Loucy (cell line): Measurements from ENCODE around the gene TMEM53.

ENCODE experiments used
- H2AFZ ChIP-seq: fragments of 200-600 bp; sonication (generic); 2 replicates; pipeline ENCODE4 v1.6.0; 2016; ENCODE audit warnings: antibody characterized with exemption, mild to moderate bottlenecking, low read length, moderate library complexity
- H3F3A ChIP-seq: fragments of 200-600 bp; 2 replicates; pipeline ENCODE4 v1.6.0; 2016; ENCODE audit warnings: antibody characterized with exemption, low read depth, mild to moderate bottlenecking
- H3K27me3 ChIP-seq: fragments of 200-600 bp; sonication (generic); 2 replicates; pipeline ENCODE4 v1.6.1; 2014; ENCODE audit warnings: low read length, mild to moderate bottlenecking; ENCODE audit not compliant: insufficient read depth, poor library complexity, severe bottlenecking
- H3K36me3 ChIP-seq: fragments of 200-600 bp; sonication (generic); 2 replicates; pipeline ENCODE4 v1.6.1; 2016; ENCODE audit warnings: low read length; ENCODE audit not compliant: insufficient read depth
- H3K4me1 ChIP-seq: fragments of 200-600 bp; sonication (generic); 2 replicates; pipeline ENCODE4 v1.5.1; 2014; ENCODE audit warnings: low read length, mild to moderate bottlenecking; ENCODE audit not compliant: insufficient read depth, poor library complexity, severe bottlenecking
- H3K4me2 ChIP-seq: fragments of 200-600 bp; sonication (generic); 2 replicates; pipeline ENCODE4 v1.6.0; 2014; ENCODE audit warnings: antibody characterized with exemption, low read length, low read depth, mild to moderate bottlenecking; ENCODE audit not compliant: poor library complexity, severe bottlenecking
- H3K4me3 ChIP-seq: fragments of 200-600 bp; sonication (generic); 2 replicates; pipeline ENCODE4 v1.5.1; 2014; ENCODE audit warnings: low read length, mild to moderate bottlenecking, mixed read lengths; ENCODE audit not compliant: poor library complexity, severe bottlenecking
- H3K79me2 ChIP-seq: fragments of 200-600 bp; sonication (generic); 2 replicates; pipeline ENCODE4 v1.6.1; 2014; ENCODE audit warnings: low read length; ENCODE audit not compliant: insufficient read depth
- H3K9ac ChIP-seq: fragments of 200-600 bp; sonication (generic); 2 replicates; pipeline ENCODE4 v1.6.0; 2014; ENCODE audit warnings: mild to moderate bottlenecking, low read depth, low read length, moderate library complexity; ENCODE audit not compliant: poor library complexity, severe bottlenecking
- H3K9me2 ChIP-seq: fragments of 200-600 bp; sonication (generic); replicated peaks from 2 replicates; pipeline ENCODE4 v1.6.1; 2016; ENCODE audit warnings: low read depth, low read length, mixed read lengths
- H3K9me3 ChIP-seq: fragments of 200-600 bp; sonication (generic); 2 replicates; pipeline ENCODE4 v1.6.1; 2014; ENCODE audit warnings: mild to moderate bottlenecking, antibody characterized with exemption, low read length, low read depth; ENCODE audit not compliant: insufficient read depth
- H4K20me1 ChIP-seq: fragments of 200-600 bp; sonication (generic); 2 replicates; pipeline ENCODE4 v1.6.0; 2014; ENCODE audit warnings: antibody characterized with exemption, low read length, mild to moderate bottlenecking; ENCODE audit not compliant: insufficient read depth, poor library complexity, severe bottlenecking
- EZH2phosphoT487 ChIP-seq: fragments of 200-600 bp; IDR thresholded peaks from 2 replicates; pipeline ENCODE4 v1.6.1; 2018; ENCODE audit warnings: antibody characterized with exemption, mild to moderate bottlenecking, moderate library complexity, borderline replicate concordance
- TF ChIP-seq, protein P1 (sequence below): fragments of 200-600 bp; sonication (generic); conservative IDR thresholded peaks from 2 replicates; pipeline ENCODE4 v1.5.1; 2014; ENCODE audit warnings: mild to moderate bottlenecking, antibody characterized with exemption, low read length

TMEM53 gene

DNA sequence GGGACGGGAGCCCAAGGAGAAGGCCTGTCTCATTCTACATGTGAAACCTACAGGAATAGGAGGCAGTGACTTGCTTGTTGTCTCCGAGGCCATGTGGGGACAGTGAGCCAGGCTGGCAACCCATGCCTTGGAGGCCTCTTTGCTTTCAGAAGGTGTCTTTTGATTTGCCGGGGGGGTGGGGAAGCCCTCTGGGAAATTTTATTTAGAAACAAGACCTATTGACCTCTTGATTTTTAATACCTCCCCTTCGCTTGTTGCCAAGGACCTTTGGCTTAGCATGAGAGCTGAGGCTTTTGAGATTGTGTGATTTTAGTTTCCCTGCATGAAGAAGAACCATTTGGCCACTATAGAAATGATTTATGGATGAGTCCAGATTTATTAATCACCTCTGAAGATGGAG, 4.3 kb upstream of the TMEM53 start:
- Histone ChIP-seq H3K79me2 (no peaks in the 10 kb centered on the region), H3K9ac (no peak overlapping the region), H3K9me2 (no peaks in the 10 kb centered on the region), H2AFZ (no peak overlapping the region), H3K4me3 (no peak overlapping the region), H3K27me3 (no peaks in the 10 kb centered on the region), H3K4me2 (no peak overlapping the region), H3K4me1 (peaks cover 23% of the 10 kb centered on the region), H3F3A (no peaks in the 10 kb centered on the region), H4K20me1 (no peaks in the 10 kb centered on the region), H3K9me3 (no peaks in the 10 kb centered on the region), H3K36me3 (no peaks in the 10 kb centered on the region)
- TF ChIP-seq, protein P1, sequence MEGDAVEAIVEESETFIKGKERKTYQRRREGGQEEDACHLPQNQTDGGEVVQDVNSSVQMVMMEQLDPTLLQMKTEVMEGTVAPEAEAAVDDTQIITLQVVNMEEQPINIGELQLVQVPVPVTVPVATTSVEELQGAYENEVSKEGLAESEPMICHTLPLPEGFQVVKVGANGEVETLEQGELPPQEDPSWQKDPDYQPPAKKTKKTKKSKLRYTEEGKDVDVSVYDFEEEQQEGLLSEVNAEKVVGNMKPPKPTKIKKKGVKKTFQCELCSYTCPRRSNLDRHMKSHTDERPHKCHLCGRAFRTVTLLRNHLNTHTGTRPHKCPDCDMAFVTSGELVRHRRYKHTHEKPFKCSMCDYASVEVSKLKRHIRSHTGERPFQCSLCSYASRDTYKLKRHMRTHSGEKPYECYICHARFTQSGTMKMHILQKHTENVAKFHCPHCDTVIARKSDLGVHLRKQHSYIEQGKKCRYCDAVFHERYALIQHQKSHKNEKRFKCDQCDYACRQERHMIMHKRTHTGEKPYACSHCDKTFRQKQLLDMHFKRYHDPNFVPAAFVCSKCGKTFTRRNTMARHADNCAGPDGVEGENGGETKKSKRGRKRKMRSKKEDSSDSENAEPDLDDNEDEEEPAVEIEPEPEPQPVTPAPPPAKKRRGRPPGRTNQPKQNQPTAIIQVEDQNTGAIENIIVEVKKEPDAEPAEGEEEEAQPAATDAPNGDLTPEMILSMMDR, result no peak
- TF ChIP-seq EZH2phosphoT487, result no peak

DNA sequence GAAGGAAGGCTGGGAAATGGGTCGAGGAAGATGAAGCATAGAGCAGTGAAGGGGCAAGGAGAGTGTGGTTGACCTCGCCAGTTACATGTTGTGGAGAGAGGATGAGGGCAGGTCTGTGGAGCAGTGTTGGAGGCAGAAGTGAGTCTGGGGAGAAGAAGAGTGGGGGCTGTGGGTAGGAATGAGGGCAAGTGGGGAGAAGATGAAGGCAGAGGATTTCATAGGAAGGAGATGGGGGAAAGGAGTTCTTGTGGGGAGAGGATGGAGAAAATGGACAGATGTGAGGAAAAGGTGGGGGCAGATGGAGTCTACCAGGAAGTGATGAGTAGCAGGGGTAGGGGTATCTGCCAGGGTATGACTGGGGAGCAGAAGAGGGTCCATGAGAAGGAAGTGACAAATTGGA, 3.8 kb upstream of the TMEM53 start:
- TF ChIP-seq, protein P1, result no peak
- TF ChIP-seq EZH2phosphoT487, result no peak
- Histone ChIP-seq H3F3A (no peaks in the 10 kb centered on the region), H3K4me2 (no peak overlapping the region), H3K9ac (no peak overlapping the region), H3K9me2 (no peaks in the 10 kb centered on the region), H3K9me3 (no peaks in the 10 kb centered on the region), H3K27me3 (no peaks in the 10 kb centered on the region), H3K79me2 (no peaks in the 10 kb centered on the region), H3K4me1 (peaks cover 27% of the 10 kb centered on the region), H2AFZ (no peak overlapping the region), H4K20me1 (no peaks in the 10 kb centered on the region), H3K4me3 (no peak overlapping the region), H3K36me3 (no peaks in the 10 kb centered on the region)

DNA sequence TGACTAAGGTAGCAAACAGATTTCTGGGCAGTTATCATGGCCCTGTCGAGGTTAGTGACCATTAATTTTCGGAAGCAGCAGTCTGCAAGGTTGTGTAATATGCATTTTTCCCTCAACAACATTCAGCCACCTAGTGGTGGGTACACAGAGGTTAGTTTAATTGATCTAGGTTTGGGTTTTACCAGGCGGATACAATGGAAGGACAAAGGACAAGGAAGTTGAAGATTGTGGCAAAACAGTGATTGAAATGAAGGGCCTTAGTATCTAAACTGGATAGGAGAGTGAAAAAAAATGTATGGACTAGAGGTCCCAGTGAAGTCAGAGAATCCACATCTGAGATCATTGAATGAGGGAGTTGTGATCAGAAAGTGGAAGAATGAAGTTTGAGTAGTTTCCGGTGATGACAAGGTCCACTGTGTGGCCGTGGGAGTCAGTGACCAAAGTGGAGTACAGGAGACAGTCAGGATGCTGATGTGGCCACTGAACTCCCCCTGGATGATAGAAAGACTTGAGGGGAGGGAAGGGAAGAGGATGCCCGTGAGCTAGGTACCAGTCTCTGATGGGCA, 3.0 kb upstream of the TMEM53 start:
- Histone ChIP-seq H3K9ac (peak overlapping the region; percentile 0), H3K9me2 (no peaks in the 10 kb centered on the region), H3K36me3 (no peaks in the 10 kb centered on the region), H4K20me1 (no peaks in the 10 kb centered on the region), H3F3A (no peaks in the 10 kb centered on the region), H3K27me3 (no peaks in the 10 kb centered on the region), H3K79me2 (no peaks in the 10 kb centered on the region), H3K4me2 (peak overlapping the region; percentile 9), H3K4me1 (peaks cover 35% of the 10 kb centered on the region), H3K4me3 (no peak overlapping the region), H2AFZ (peak overlapping the region; percentile 55; the same call in 1 of the 2 replicates), H3K9me3 (no peaks in the 10 kb centered on the region)
- TF ChIP-seq, protein P1, result peak; percentile 76
- no peak for TF ChIP-seq EZH2phosphoT487
